ENCODE measurements around the gene OMD. TPM values are rescaled to one million over a fixed set of nuclear protein-coding genes. Genes with fewer than 3 reads are reported as not detected.
A peak's percentile ranks its signal among the peaks of the same experiment; 100 is the strongest.
"Not testable (repeated sequence)": the region's sequence is repeated elsewhere in the genome, so short reads cannot be mapped to it uniquely, and the experiment has no call there.

Gene OMD
- polyA plus RNA-seq, 3 donors = 0.30 to 1.5 (median 0.99) TPM

DNA sequence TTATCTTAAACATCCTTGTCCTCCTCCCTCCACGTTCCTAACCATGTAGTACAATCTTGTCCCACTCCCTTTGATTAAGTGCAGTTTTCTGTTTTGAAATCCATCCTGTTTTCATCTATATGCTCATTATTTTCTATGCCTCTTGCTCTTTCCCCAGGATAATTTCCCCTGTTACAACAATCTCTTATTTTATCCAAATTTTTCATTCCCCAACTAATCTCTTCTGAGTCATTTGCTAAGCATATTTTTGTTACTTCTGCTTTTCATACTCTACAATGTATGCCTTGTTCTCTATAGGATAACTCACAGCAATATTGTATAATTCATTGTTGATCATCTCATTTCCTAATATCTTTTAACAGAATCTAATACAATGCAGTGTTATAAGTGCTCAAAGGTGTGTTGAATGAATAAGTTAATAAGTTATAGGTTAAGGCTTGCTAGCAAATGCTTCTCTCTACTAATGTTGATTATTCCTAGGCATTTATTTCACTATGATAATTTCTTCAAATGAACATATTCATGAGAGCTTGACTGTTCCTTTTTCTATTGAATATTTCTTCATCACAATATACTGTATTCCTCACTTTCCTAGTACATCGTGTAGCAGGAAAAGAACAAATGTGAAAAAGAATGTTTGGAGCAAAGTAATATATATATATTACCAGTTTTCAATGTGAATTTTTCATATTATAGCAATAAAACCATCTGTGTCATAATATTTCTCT lies 1.5 kb downstream of the OMD start:
- no peak for DNase-seq

DNA sequence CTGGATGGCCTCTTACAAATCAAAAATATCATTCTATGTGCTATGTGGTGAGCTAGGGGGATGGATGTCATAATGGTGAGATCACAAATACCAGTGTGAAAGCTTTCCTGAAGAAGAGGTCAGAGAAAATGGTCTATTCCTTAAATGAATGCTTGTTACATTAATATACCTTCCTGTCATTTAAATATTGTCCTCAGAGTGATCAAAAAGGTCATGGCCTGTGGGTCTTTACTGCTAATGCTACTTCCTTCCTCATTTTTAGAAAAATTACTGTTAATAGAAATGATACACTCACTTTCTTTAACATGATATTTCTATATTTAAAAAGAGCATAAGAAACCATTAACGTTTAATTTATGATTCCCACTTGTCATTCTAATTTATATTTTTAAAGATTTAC lies 9.7 kb downstream of the OMD start:
- DNase-seq = no peak

DNA sequence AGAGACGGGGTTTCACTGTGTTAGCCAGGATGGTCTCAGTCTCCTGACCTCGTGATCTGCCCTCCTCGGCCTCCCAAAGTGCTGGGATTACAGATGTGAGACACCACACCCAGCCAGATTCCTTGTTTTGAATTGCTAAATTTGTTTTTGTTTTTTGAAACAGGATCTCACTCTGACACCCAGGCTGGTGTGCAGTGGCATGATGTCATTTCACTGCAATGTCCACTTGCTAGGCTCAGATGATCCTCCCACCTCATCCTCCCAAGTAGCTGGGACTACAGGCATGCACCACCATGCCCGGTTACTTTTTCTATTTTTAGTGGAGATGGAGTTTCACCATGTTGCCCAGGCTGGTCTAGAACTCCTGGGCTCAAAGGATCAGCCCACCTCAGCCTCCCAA lies 13.1 kb downstream of the OMD start:
- DNase-seq = not testable (repeated sequence)

DNA sequence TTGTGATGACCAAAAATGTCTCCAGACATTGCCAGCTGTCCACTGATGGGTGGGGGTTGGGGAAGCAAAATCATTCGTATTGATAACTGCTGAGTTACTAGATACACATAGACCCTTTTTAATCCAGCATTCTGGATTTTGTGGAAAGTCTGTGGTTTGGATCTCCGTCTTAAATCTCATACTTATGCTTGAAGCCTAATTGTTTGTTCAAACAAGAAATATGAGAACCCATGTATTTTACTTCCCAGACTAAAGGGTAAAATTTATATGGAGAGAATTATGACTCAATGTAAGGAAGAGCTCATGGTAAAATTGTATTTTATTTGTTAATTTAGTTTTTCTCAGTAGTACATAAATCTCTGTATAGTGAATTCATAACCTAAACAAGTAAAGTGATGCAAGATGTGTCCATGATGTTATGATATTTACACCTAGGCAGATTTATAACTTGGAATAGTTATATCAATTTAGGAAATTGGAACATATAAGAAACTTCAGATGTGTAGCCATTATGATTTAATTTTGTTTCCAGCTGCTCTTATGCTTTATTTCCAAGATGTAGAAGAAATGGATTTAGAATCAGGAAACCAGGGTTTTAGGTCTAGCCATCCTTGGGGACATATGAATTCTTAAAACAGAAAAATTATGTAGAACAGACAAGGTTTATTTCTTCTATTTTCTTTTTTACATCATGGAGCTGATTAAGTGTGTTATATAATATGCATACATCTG lies 15.4 kb downstream of the OMD start:
- DNase-seq = no peak

DNA sequence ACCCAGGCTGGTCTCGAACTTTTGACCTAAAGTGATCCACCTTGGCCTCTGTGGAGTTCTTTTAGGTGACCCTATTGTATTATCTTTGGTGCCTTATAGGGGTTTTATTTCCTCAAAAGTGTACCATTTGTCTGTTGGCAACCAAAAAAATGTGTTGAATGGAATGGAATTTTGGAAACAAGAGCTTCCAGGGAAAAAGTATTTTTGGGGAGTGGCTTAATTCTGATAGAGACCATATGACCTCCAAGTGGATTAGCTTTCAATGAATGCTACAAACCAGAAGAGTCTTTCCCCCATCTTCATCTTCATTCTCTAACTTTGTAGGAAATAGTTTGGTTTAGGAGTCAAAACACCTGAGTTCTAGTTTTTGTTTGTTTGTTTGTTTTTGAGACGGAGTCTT lies 16.5 kb downstream of the OMD start:
- no peak for DNase-seq

DNA sequence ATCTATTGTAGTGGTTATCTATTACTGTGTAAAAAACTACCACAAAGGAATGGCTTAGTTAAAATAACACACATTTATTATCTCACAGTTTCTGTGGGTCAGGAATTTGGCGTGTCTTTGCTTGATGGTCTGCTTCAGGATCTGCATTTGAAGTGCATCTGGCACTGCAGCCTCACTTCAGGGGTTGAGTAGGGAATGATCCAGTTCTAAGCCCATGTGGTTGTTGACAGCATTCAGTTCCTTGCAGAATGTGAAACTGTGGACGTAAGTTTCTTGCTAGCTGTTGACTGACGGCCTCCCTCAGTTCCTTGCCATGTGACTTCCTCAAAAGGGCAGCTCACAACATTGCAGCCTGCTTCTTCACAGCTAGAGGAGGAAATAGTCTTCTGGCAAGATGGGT lies 17.8 kb downstream of the OMD start:
- no peak for DNase-seq

DNA sequence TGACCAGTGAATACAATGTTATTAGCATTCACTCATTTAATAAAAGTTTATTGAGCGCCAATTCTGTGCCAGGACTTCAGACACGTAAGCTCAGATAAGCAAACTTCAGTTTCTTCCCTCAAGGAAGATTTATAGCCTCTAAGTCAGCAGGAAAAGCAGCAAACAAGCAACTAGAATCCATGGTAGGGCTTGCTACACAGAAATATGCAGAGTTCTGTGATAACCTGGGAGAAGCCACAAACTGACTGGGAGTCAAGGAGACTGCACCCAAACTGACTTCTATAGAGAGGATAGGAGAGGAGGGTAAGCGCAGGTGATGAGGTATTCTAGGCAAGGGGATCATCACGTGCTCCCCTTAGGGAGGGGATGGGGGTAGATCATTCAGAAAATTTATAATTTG lies 18.5 kb downstream of the OMD start:
- no peak for DNase-seq

DNA sequence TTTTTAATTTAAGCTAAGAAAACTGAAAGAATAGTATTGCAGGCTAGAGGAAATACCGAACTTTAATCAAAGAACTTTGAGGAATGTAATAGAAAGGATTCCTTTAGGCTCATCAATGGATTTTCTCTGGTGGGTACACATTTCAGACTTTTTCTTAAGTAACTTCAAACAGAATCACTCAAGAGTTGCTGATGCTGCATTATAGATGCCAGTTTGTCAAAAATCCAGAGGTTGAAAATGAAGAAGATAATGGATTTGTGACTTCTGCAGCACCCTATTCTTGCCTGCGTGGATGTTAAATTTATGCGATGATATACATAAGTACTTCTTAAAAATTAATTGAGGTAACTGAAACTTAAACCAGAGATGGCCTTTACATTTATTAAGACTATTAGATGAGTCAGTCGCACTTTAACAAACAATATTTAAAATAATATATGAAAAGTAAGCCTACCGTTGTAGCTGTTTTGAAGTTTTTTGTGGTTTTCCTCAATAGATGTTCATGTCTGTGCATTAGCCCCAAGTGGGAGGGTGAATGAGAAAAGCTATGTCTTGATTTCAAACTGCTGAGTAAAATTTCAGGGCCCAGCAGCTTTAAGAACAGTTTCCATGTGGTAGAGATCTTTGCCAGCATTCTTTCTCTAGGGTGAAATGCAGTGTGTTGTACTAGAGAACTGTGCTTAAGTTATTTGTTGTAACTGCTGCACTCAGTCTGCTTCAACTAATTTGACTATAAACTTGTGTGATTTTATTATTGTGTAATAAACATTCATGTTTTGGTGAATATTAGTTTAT lies 20.0 kb downstream of the OMD start, which contains the start of gene OGN:
OGN (minus strand) TSS at position 537 of the 795 bp plus-strand sequence. CDS start 1,171 bp downstream, outside the sequence.
- peak; percentile 48 for DNase-seq

DNA sequence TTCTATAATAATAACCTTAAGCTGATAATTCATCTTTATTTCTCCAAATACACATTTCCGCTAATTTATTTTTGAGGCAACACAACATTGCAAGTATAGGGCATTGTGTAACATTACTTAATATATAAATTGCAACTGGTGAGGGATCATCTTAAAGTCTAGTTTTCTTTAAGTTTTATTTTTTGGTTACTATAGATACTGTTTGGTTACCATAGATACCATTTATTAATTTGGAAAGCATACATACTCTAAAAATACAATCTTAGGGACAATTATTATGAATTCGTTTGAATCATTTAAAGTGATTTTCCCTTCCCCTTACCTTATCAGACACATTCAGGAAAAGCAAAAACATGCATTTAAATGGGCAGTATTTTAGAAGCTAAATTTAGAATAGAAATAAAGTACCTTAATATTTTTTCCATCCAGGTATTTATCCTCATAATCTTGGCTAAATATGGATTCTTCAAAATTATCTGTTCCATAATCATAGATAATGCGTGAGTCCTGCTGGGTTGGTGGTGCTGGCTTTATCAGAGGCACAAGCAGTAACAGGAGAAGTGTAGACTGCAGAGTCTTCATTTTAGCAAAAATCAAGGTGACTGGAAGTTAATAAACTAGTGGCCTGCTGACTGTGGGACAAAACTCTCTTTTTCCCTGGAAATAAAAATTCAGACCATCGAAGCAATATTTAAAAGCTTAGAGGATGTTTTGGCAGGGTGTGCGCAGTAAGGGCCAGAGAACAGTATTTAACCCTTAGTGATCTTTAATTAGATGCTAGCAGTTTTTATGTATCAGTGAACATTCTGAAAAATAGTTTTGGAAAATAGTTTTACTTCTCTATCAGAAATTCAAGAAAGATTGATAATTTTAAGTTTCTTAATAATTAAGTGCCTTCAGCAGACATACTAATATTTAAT lies 21.2 kb downstream of the OMD start:
- DNase-seq = no peak

DNA sequence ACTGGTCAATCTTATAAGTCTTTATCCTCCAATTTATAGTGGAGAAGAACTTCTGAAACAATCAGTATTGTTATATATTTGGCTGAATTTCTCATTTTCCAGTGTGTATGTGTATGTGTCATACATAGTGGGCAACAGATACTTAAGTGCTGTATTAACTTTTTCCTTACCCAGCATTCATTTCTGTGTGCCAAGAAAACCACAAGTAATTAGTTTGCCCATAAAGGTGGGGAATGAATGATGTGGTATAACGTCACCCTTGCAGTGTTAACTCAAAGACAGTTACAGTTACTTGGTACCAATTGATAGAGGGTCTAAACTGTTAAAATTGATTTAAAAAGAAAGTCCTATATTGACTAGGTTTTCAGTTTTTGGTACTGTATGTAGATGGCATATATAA lies 21.9 kb downstream of the OMD start:
- no peak for DNase-seq

DNA sequence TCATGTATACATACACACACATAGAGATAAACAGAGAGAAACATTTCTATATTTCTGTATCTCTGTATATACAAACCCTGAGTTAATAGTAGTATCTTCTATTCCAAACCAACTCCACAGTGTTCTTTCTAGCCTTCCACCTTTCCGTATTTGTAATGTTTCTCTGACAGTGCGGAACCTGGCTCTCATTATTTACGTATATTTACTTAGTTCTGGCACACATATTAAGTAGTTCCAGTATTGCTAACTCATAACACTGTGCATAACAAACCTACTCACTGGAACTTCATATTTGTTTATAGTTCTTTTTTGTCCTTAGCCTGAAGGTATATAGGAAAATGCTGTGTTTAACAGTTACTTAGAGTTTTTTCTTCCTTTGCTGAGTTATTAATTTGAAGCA lies 26.4 kb downstream of the OMD start:
- DNase-seq = no peak

DNA sequence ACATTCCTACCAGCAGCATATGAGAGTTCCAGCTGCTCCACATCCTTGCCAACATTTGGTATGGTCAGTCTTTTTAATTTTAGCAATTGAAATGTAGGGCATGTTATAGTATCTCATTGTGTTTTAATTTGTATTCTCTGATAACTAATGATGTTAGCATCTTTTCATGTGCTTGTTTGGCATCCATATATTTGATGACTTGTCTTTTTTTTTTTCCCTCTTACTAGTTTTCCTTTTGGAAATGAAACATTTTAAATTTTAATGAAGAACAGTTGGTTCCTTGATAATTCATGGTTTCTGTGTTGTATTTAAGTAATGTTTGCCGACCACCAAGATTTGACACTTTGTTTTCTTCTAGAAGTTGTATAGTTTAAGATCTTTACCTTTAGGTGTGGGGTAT lies 28.7 kb downstream of the OMD start:
- DNase-seq = no peak

DNA sequence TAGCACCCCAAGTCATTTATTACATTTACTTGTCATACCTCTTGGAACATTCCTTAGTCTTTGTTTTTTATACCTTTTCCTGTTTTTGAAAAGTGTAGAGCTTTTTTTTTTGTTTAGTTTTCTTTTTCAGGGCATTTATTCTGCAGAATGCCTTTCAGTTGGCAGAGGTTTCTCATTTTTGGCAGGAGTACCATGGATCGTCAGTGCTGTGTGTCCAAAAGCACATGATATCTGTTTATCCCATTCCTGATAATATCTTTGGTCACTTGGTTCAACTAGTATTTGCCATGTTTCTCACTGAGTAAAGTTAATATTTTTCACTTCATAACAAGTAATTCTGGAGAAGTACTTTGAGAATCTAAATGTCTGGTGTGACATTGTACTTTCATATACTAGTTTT lies 30.6 kb downstream of the OMD start:
- no peak for DNase-seq

DNA sequence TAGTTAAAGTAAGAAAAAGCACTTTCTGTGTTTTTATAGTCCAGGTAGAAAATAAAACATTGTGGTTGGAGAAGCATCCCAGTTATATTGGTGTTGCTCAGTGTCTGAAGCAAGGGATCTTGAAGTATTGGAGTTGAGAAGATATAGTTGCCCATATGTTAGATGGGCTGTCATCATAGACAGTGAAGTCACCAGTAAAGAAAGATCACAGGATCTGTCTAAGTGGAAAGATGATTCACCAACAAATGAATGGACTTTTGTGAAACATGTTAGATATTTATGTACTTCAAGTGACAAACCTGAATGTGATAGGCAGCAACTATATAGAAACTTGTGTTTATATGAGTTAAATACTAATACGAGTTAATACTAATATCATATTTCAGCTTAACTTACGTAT lies 31.6 kb downstream of the OMD start:
- no peak for DNase-seq

DNA sequence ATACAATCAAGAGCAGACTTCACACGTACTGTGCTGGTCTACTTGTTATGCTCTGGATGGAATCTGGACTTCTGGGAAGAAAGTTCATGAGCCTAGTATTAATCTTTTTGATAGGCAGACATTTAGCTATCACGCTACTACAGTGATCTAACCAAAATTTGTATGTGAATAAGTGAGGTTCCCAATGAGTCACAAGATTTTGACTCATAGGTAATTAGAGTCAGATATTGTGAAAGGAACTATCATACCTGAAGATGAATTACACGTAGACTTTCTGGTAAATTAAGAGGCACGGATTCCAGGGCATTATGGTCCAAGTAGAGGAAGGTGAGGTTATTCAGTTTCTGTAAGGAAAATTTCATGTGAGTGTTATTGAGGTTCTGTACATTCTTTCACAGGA lies 38.3 kb downstream of the OMD start:
- no peak for DNase-seq

DNA sequence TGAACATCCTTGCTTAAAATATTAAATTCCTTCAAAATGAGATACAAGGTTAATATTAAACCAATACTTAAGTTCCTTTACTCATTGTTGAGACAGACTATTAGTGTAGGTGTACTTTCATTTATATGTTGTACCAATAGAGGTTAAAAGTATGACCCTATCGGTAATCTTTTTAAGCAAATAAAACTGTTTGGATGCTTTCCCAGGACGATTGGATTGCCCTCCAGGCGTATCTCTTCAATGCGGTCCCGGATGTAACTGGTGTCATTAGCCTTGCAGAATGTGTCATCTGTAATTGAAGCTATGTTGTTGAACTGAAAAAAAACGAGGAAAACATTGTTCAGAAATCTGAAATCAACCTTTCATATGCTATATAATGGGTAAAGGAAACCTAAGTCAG lies 38.8 kb downstream of the OMD start:
- no peak for DNase-seq

DNA sequence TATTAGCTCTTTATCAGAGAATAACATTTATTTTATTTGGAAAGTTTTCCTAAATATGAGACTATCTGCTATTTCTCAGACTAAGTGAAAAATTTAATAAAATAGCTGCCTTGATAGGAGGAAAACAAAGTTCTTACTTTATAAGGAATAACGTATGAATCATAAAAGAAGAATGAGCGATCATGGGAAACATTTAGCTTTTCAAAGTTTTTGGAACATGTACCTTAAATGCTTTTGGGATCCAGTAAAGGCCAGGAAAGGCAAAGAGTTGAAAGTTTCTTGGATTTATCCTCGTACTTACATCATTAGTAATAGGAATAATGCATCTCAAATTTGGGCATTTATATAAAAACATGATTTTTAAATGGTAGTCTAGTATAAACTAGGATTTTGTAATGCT lies 39.3 kb downstream of the OMD start:
- no peak for DNase-seq

DNA sequence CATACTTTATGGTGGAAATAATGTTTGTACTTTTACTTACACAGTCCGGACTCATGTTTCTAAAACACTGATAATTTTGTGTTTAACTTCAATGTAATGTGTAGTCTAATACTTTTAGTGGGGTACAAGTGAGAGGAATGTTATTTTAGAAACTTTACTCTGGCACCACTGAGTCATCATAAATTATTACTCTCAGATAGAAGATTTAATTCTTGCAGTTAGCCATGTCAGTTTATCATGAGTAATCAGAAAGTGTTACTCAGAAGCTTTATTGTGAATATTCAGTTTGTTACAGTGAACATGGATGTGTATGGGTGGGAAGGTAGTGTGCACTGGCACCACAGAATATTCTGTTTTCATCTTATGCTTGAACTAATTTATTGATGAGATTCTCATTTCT lies 39.9 kb downstream of the OMD start:
- no peak for DNase-seq

DNA sequence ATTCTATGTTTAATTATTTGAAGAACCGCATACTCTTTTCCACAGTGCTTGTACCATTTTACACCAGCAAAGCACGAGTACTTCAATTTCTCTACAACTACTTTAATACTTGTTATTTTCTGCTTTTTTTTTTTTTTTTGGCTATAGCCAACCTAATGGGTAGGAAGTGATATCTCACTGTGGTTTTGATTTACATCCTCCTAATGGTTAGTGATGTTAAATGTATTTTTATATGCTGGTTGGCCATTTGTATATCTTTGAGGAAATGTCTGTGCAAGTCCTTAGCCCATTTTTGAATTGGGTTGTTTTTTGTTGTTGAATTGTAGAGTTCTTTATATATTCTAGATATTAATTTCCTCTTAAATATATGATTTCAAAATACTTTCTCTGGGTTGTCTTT lies 42.5 kb downstream of the OMD start:
- no peak for DNase-seq

DNA sequence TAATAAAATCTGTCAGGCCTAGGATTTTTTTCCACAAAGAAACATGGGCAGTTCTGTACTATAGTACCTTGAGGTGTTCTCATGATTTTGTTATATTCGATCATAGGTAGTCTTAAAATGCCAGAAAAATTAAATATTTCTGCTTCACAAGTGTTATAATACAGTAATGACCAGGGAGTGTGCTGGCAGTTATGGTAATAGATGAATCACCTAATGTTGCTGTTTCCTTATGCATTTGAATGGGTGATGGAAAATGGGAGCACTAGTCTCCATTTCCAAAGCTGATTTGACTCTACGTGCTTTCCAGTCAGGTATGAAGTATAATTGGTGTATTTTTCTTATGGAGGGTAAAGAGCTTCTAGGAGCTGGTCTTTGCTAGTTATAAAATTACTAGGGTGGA lies 43.7 kb downstream of the OMD start:
- no peak for DNase-seq

DNA sequence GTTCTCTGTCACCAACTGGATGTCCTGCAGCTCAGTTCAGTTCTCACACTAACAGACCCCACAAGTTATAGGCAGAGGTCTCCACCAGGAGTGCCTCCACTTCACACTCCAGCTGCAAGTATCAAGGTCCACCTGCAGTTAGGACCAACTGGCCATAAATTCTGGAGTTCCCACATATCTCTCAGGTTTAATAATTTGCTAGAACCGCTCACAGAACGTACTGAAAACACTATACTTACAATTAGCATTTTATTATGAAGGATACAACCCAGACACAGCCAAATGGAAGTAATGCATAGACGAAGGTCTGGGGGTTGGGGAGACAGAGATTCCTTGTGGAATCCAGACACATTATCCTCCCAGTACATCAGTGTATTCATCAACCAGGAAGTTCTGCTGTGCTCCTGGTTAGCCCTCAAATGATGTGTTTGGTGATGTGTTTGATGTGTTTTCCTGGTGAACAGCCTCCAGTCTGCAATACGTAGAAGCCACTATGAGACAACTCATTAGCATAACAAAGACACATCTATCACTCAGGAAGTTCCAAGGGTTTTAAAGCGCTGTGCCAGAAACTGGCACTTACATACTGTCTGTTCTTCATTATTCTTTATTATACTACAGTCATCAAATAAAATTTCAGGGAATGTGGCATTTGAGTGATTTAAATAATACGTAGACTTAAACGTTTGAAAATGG lies 45.3 kb downstream of the OMD start:
- no peak for DNase-seq

Measured in renal pelvis (tissue), 4 donors.